Smooth muscle cell (in vitro differentiated cells): Measurements from ENCODE around the gene OLR1. TPM values are rescaled to one million over a fixed set of nuclear protein-coding genes. Genes with fewer than 3 reads are reported as not detected.

Source experiments
- DNase-seq: peaks from one replicate; lab custom pipeline; 2025; ENCODE audit not compliant: unreplicated experiment; lab: John Stamatoyannopoulos, UW
- H2AFZ ChIP-seq: fragments of 200-600 bp; sonication (generic); 2 replicates; pipeline ENCODE4 v1.6.0; 2016; ENCODE audit warnings: antibody characterized with exemption, low read depth, mild to moderate bottlenecking
- H3F3A ChIP-seq: fragments of 200-600 bp; sonication (generic); 2 replicates; pipeline ENCODE4 v1.6.0; 2017; ENCODE audit warnings: antibody characterized with exemption, low read depth
- H3K27ac ChIP-seq: fragments of 200-600 bp; sonication (generic); 2 replicates; pipeline ENCODE4 v1.5.1; 2016; ENCODE audit warnings: low read depth, mild to moderate bottlenecking
- H3K27me3 ChIP-seq: fragments of 200-600 bp; sonication (generic); 2 replicates; pipeline ENCODE4 v1.6.1; 2016; ENCODE audit warnings: low read depth, mild to moderate bottlenecking
- H3K36me3 ChIP-seq: fragments of 200-600 bp; sonication (generic); 2 replicates; pipeline ENCODE4 v1.5.1; 2016; ENCODE audit warnings: low read depth
- H3K4me1 ChIP-seq: fragments of 200-600 bp; sonication (generic); 2 replicates; pipeline ENCODE4 v1.5.1; 2016; ENCODE audit warnings: low read depth
- H3K4me2 ChIP-seq: fragments of 200-600 bp; sonication (generic); 2 replicates; pipeline ENCODE4 v1.6.0; 2016; ENCODE audit warnings: mild to moderate bottlenecking
- H3K4me3 ChIP-seq: fragments of 200-600 bp; sonication (generic); 2 replicates; pipeline ENCODE4 v1.5.1; 2016; ENCODE audit warnings: mild to moderate bottlenecking
- H3K79me2 ChIP-seq: fragments of 200-600 bp; sonication (generic); 2 replicates; pipeline ENCODE4 v1.6.0; 2016; ENCODE audit warnings: low read depth, mild to moderate bottlenecking
- H3K9ac ChIP-seq: fragments of 200-600 bp; sonication (generic); 2 replicates; pipeline ENCODE4 v1.6.0; 2016; ENCODE audit warnings: low read depth
- H3K9me3 ChIP-seq: fragments of 200-600 bp; sonication (generic); replicated peaks from 2 replicates; pipeline ENCODE4 v1.5.1; 2016; ENCODE audit warnings: low read depth
- H4K20me1 ChIP-seq: fragments of 200-600 bp; sonication (generic); 2 replicates; pipeline ENCODE4 v1.6.0; 2016; ENCODE audit warnings: low read depth
- WGBS: methylation state at CpG from one replicate; pipeline ENCODE4 v1.1.7; 2016; ENCODE audit warnings: low lambda C conversion rate; 5-methylcytosine and 5-hydroxymethylcytosine counted together
- polyA plus RNA-seq: library from polyadenylated mRNA; unstranded; fragments of >200 nt; fragmentation: Nextera tagmentation; extraction: Ambion mirVana; gene quantifications from 2 replicates; pipeline ENCODE4 v1.2.1, GENCODE V29; 2016
- total RNA-seq: library from RNA; depleted of rRNA; stranded (reverse); fragments of >200 nt; gene quantifications from 2 replicates; pipeline ENCODE4 v1.2.3, GENCODE V29; 2014
- TF ChIP-seq, protein P1 (sequence below): fragments of 200-600 bp; sonication (generic); IDR thresholded peaks from 2 replicates; pipeline ENCODE4 v1.5.1; 2017; ENCODE audit warnings: borderline replicate concordance, mild to moderate bottlenecking, antibody characterized with exemption; ENCODE audit not compliant: insufficient read depth, poor library complexity, severe bottlenecking

OLR1 gene
- total and polyA plus RNA-seq, 2 experiments from 2014 or later: 5.4 to 7.4 TPM

DNA sequence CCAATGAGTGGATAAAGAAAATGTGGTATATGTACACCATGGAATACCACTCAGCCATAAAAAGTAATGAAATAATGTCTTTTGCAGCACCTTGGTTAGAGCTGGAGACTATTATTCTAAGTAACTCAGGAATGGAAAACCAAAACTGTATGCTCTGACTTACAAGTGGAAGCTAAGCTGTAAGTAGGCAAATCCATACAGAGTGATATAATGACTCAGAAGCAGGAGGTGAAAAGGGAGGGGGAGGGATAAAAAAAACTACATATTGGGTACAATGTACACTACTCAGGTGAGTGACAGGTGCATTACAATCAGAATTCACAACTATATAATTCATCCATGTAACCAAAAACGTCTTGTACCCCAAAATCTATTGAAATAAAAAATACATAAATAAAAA, 58.0 kb downstream of the OLR1 start:
- Histone ChIP-seq H3K4me3 (no peak overlapping the region), H3K36me3 (no peaks in the 10 kb centered on the region), H3K27me3 (no peaks in the 10 kb centered on the region), H3K27ac (no peak overlapping the region), H4K20me1 (no peaks in the 10 kb centered on the region), H3F3A (no peaks in the 10 kb centered on the region), H3K4me2 (no peak overlapping the region), H3K4me1 (no peaks in the 10 kb centered on the region), H3K9me3 (no peaks in the 10 kb centered on the region), H3K79me2 (no peaks in the 10 kb centered on the region), H3K9ac (no peak overlapping the region), H2AFZ (no peak overlapping the region)
- 76% methylated on average over 1 of the region's 1 CpG for WGBS
- TF ChIP-seq, protein P1, sequence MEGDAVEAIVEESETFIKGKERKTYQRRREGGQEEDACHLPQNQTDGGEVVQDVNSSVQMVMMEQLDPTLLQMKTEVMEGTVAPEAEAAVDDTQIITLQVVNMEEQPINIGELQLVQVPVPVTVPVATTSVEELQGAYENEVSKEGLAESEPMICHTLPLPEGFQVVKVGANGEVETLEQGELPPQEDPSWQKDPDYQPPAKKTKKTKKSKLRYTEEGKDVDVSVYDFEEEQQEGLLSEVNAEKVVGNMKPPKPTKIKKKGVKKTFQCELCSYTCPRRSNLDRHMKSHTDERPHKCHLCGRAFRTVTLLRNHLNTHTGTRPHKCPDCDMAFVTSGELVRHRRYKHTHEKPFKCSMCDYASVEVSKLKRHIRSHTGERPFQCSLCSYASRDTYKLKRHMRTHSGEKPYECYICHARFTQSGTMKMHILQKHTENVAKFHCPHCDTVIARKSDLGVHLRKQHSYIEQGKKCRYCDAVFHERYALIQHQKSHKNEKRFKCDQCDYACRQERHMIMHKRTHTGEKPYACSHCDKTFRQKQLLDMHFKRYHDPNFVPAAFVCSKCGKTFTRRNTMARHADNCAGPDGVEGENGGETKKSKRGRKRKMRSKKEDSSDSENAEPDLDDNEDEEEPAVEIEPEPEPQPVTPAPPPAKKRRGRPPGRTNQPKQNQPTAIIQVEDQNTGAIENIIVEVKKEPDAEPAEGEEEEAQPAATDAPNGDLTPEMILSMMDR: no peak
- no peak for DNase-seq

DNA sequence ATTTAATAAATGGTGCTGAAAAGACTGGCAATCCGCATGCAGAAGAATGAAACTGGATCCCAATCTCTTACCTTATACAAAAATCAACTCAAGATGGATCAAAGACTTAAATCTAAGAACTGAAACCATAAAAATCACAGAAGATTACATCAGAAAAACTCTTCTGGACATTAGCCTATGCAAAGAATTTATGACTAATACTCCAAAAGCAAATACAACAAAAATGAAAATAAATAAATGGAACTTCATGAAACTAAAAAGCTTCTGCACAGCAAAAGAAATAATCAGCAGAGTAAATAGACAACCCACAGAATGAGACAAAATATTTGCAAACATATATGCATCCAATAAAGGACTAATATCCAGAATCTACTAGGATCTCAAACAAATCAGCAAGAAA, 58.9 kb downstream of the OLR1 start:
- Histone ChIP-seq H2AFZ (no peak overlapping the region), H3K4me1 (no peaks in the 10 kb centered on the region), H3K27ac (no peak overlapping the region), H3K9ac (no peak overlapping the region), H4K20me1 (no peaks in the 10 kb centered on the region), H3K4me3 (no peak overlapping the region), H3K4me2 (no peak overlapping the region), H3K79me2 (no peaks in the 10 kb centered on the region), H3K27me3 (no peaks in the 10 kb centered on the region), H3K36me3 (no peaks in the 10 kb centered on the region), H3F3A (no peaks in the 10 kb centered on the region), H3K9me3 (no peaks in the 10 kb centered on the region)
- no peak for DNase-seq
- TF ChIP-seq, protein P1: no peak
- WGBS: 100% methylated on average over 1 of the region's 1 CpG

DNA sequence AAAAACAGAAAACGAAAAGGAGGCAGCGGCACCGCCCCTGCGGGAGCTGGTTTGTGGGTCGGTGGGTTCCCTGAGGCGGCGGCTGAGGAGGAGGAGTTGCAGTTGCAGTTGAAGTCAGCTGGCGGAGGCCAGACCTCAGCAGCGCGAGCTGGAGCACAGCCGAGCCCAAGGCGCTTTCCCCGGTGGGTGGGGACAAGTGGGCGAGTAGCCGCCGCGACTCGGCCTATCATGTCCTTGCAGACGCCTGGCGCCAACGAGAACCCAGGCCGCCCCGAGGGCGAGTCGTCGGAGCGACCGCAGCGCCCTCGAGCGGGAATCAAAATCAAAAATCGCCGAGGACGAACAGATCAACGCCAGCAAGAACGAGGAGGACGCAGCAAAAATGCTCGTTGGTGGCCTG, 60.5 kb downstream of the OLR1 start:
- DNase-seq: no peak
- no peaks in the 10 kb centered on the region for H3K4me1 ChIP-seq
- H3K9me3 ChIP-seq: no peaks in the 10 kb centered on the region
- H3K27ac ChIP-seq: no peak overlapping the region
- 97% methylated on average over 38 of the region's 38 CpGs for WGBS
- H3F3A ChIP-seq: no peaks in the 10 kb centered on the region
- TF ChIP-seq, protein P1: no peak
- H3K4me2 ChIP-seq: no peak overlapping the region
- no peak overlapping the region for H3K4me3 ChIP-seq
- H3K9ac ChIP-seq: no peak overlapping the region
- H3K79me2 ChIP-seq: no peaks in the 10 kb centered on the region
- H2AFZ ChIP-seq: no peak overlapping the region
- no peaks in the 10 kb centered on the region for H4K20me1 ChIP-seq
- H3K27me3 ChIP-seq: no peaks in the 10 kb centered on the region
- H3K36me3 ChIP-seq: no peaks in the 10 kb centered on the region

DNA sequence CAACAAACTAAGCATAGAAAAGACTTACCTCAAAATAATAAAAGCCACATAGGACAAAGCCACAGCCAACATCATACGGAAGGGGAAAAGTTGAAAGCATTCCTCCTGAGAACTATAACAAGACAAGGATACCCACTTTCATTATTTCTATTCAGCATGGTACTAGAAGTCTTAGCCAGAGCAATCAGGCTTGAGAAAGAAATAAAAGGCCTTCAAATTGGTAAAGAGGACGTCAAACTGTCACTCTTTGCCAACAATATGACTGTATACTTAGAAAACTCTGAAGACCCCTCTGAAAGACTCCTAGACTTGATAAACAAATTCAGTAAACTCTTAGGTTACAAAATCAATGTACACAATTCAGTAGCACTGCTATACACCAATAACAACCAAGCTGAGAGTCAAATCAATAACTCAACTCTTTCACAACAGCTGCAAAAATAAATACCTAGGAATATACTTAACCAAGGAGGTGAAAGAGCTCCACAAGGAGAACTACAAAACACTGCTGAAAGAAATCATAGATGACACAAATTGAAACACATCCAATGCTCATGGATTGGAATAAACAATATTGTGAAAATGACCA, 61.6 kb downstream of the OLR1 start:
- DNase-seq: no peak
- no peaks in the 10 kb centered on the region for H3K9me3 ChIP-seq
- no peaks in the 10 kb centered on the region for H3K27me3 ChIP-seq
- no peaks in the 10 kb centered on the region for H3F3A ChIP-seq
- H3K4me1 ChIP-seq: no peaks in the 10 kb centered on the region
- H2AFZ ChIP-seq: no peak overlapping the region
- H3K79me2 ChIP-seq: no peaks in the 10 kb centered on the region
- H3K9ac ChIP-seq: no peak overlapping the region
- H4K20me1 ChIP-seq: no peaks in the 10 kb centered on the region
- 92% methylated on average over 2 of the region's 2 CpGs for WGBS
- no peak overlapping the region for H3K4me2 ChIP-seq
- H3K27ac ChIP-seq: no peak overlapping the region
- H3K4me3 ChIP-seq: no peak overlapping the region
- H3K36me3 ChIP-seq: no peaks in the 10 kb centered on the region
- TF ChIP-seq, protein P1: no peak

Other genes with a start within 250 kb of the OLR1 start
- gene CLEC2A, start 239.8 kb downstream of the OLR1 start, total RNA-seq: not detected in 2 replicates
- 0.67 and 1.7 TPM in 2 replicates for gene CLEC2A, start 239.8 kb downstream of the OLR1 start, polyA plus RNA-seq
- 1.2 and 2.3 TPM in 2 replicates for gene CLEC12A, start 200.7 kb downstream of the OLR1 start, total RNA-seq
- gene CLEC12A, start 200.7 kb downstream of the OLR1 start, polyA plus RNA-seq: 0.40 and 1.7 TPM in 2 replicates
- gene CLEC1B, start 173.0 kb downstream of the OLR1 start, total RNA-seq: 2.5 and 2.9 TPM in 2 replicates
- 2.8 and 4.1 TPM in 2 replicates for gene CLEC1B, start 173.0 kb downstream of the OLR1 start, polyA plus RNA-seq
- gene CLEC12B, start 161.5 kb downstream of the OLR1 start, total RNA-seq: not detected in 2 replicates
- gene CLEC12B, start 161.5 kb downstream of the OLR1 start, polyA plus RNA-seq: not detected in 2 replicates
- not detected in 2 replicates for gene CLEC9A, start 141.4 kb downstream of the OLR1 start, total RNA-seq
- not detected in 2 replicates for gene CLEC9A, start 141.4 kb downstream of the OLR1 start, polyA plus RNA-seq
- 0.40 TPM in 1 of 2 replicates, not detected in the other for gene CLEC1A, start 73.1 kb downstream of the OLR1 start, total RNA-seq
- gene CLEC1A, start 73.1 kb downstream of the OLR1 start, polyA plus RNA-seq: 0.70 TPM in 1 of 2 replicates, not detected in the other
- 0.27 TPM in 1 of 2 replicates, not detected in the other for gene CLEC7A, start 41.9 kb downstream of the OLR1 start, total RNA-seq
- 0.41 TPM in 1 of 2 replicates, not detected in the other for gene CLEC7A, start 41.9 kb downstream of the OLR1 start, polyA plus RNA-seq
- gene TMEM52B, start 6.9 kb upstream of the OLR1 start, total RNA-seq: 1.6 and 2.0 TPM in 2 replicates
- 0.77 and 4.5 TPM in 2 replicates for gene TMEM52B, start 6.9 kb upstream of the OLR1 start, polyA plus RNA-seq
- 83.4 and 101 TPM in 2 replicates for gene GABARAPL1, start 40.7 kb upstream of the OLR1 start, total RNA-seq
- 87.3 and 90.0 TPM in 2 replicates for gene GABARAPL1, start 40.7 kb upstream of the OLR1 start, polyA plus RNA-seq
- 0.18 and 1.2 TPM in 2 replicates for gene KLRD1, start 135.7 kb upstream of the OLR1 start, total RNA-seq
- gene KLRD1, start 135.7 kb upstream of the OLR1 start, polyA plus RNA-seq: 0.09 and 0.56 TPM in 2 replicates
- not detected in 2 replicates for gene KLRK1, start 217.9 kb upstream of the OLR1 start, total RNA-seq
- 0.22 TPM in 1 of 2 replicates, not detected in the other for gene KLRK1, start 217.9 kb upstream of the OLR1 start, polyA plus RNA-seq
- not detected in 2 replicates for gene KLRC4, start 237.6 kb upstream of the OLR1 start, total RNA-seq
- gene KLRC4, start 237.6 kb upstream of the OLR1 start, polyA plus RNA-seq: not detected in 2 replicates
- gene KLRC3, start 248.5 kb upstream of the OLR1 start, total RNA-seq: not detected in 2 replicates
- gene KLRC3, start 248.5 kb upstream of the OLR1 start, polyA plus RNA-seq: not detected in 2 replicates